Suppressor macrophage (primary cell): ENCODE measurements around the gene EZR.

Experiments used
- DNase-seq, 4 experiments: peaks; one replicate each; pipeline ENCODE4 v3.0.0-alpha.2; 2020 to 2022

The EZR gene

DNA sequence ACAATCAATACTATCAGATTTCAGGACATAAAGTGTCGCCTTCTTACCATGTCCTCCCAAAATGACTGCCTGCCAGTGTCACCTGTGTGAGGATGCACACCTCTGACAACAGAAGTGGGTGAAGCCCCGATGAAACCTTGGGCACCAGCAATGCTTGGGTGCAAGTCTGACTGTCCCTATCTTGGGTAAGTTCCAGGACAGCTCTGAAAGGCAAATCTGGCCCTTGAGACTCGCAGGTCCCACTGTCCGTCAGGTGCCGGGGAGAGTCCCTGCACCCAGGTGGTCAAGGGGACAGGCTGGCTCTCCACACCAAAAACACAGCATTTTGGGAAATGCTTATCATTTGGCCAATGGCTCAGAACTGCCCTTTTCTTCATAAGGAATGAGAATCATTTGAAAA, 43.3 kb downstream of the EZR start:
- no peak for DNase-seq

DNA sequence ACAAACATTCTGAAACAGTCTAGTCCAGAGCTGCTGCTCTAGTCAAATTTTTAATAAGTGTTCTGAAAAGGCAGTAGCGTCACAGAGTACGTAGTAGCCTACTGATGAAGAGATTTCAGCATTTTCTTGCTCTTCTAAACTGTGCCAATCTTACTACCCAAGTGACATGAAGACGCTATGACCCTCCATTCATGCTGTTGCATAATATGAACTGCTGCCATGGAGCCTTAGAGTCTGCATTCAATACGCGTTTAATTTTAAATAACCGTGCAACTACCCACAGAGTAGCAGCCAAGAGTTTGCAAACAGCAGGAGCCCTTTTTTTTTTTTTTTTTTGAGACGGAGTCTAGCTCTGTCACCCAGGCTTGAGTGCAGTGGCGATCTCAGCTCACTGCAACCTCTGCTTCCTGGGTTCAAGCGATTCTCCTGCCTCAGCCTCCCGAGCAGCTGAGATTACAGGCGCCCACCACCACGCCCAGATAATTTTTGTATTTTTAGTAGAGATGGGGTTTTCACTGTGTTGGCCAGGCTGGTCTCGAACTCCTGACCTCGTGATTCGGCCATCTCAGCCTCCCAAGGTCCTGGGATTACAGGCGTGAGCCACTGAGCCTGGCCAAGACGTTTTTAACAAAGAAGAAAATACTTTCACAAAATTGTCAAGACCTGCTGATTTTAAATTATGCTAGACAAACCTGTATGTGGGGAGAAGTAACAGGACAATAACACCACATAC, 44.3 kb downstream of the EZR start:
- no peak for DNase-seq

DNA sequence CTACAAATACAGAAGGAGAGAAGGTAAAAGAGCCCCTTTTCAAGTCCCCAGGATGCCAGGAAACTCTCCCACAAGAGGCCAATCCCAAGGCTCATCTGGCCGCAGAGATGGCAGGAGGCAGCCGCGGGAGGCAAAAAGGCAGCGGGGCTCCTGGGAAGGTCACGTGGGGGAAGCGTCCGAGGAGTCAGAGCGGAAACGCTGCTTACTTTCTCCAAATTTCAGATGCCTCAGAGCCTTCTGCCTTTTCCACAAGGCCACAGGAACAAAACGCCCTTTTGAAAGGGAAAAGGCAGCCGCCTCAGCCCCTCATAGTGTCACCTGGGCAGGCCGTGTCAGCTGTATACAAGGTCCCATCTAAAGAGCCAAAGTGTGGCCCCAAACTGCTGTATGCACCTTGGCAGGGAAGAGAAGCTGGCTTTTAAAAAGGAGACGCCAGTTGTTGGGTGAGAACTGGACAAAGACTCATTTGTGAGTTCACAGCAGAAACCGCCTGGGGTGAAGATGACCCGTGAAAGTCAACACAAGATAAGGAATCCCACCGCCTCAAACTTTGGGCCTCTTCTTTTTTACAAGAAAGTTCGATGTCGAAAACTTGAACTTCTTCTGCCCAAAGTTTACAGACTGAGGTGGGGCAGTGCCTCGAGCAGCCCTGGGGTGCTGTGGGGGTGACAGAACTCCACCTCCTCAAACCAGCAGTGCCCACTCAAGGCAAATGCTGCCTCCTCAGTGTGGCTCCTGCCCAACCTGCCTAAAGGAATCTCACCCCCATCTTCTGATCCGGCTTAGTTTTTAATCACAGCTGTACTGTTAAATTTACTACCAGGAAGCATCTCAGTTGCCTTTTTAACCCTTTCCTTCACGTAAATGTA, 45.4 kb downstream of the EZR start:
- DNase-seq: no peak

GRCh38 chr6:158772851-158773371, 46.3 kb downstream of the EZR start:
- no peak for DNase-seq

- DNase-seq: no peak
Measured at GRCh38 chr6:158772172-158772571, 47.0 kb downstream of the EZR start.

DNA sequence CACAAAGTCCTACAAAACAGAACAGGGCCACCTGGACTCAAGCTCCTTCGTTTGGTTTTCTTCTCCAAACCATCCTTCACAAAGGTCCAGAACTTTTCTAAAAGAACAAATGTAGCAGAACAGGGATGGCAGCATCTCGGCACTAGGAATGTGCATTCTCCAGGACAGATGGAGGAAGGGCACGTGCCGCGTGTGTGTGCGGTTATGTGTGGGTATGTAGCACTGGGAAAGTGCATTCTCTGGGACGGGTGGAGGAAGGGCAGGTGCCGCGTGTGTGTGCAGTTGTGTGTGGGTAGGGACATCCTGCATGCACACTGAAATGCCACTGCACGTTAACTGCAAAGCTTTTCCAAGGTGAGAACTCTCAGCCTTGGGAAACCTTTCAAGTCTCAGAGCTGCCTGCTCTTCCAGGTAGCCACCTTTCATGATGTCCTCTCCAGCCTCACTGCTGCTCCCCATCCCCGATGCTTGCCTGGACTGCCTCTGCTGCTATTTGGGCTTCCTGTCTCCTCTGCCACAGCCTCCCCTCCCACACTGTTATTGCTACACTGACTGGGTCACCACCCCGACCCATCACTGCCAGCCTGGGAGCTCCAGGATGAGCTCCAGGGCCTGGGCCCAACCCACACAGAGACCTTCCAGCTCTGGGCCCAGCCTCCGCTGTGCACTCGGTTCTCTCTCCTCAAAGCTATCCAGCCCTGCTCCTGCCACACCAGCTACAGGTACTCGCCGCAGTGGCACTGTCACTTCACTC, 47.6 kb downstream of the EZR start:
- DNase-seq: peak; percentile 14 to 58 (median 54)

DNA sequence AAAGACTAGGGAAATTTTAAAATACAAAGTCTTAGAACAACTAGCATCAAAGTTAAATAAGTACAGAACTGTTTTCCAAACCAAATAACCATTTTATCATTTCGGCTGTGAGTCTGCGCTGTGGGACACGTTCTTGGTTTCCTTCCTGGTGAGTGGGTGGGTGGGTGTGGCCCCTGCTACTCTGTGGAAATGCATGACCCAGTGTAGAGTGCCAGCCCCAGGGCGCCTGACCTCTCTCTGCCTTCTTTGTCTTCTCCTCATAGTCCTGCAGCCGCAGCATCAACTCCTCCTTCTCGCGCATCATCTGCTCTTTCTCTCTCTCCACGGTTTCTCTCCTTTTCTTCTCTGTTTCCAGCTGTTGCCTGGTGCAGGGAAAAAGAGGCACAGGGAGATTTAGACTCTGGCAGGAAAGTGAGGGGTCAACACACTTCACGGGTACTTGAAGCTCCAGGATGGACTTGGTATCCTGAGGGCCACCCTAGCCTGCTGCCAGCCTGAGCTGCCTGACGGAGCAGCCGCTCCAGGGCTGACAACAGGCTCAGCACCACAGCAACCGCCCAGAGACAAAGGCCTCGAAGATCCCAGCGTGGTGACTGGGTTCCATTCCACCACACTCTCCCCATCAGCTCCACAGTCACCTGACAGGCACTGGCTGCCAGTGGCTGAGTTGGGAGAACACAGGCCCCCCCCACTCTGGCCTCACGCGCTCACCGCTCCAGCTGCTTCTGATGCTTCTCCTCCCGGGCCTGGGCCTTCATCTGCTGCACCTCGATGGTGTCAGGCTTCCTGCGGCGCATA, 48.4 kb downstream of the EZR start:
- no peak for DNase-seq

DNA sequence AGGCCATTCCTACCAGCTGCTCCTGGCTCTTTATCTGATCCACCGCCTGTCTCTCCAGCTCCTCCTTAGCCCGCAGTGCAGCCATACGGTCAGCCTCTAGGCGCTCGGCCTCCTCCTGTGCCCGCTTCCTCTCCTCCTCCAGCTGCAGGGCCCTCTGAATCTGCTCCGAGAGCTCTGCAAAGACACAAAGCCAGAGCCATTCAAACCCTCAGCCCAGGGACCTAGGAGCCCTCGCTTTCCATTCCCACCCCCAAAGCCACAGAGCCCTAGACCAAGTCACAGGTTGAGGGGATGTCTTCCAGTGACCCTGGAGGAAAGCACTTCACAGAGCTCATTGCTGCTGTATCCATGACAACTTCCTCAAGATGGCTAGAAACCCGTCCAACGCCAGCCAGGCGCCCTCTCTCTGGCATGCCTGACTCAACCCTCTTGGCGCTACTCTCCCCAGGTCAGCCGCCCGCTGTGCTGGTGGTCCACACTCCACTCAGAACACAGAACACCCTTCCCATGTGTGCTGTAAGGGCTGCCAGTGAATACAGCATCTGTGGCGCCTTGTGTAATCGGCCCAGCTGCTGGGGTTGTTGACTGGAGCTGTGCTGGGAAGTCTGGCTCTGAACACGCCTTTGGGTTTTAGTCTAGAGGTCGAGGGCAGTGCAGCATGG, 49.3 kb downstream of the EZR start:
- DNase-seq: no peak

GRCh38 chr6:158769234-158769770, 49.9 kb downstream of the EZR start:
- DNase-seq: no peak

DNA sequence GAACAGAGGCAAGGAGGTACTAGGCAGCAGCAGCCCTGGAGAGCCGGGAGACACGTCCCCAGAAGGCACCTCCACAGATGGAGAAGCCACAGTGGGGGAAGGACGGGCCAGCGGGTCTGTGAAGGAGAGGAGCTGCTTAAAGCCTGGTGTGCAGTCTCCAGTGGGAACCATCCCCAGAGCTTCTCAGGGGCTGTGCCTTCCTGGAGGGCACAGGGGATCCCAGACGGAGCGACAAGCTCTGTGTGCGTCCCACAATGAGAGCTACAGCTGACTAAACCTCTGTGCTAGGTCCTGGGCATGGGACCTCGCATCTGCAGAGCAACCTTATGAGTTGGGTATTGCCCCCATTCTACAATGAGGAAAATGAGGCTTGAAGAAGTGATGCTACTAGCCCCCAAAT, 50.7 kb downstream of the EZR start:
- no peak for DNase-seq

DNA sequence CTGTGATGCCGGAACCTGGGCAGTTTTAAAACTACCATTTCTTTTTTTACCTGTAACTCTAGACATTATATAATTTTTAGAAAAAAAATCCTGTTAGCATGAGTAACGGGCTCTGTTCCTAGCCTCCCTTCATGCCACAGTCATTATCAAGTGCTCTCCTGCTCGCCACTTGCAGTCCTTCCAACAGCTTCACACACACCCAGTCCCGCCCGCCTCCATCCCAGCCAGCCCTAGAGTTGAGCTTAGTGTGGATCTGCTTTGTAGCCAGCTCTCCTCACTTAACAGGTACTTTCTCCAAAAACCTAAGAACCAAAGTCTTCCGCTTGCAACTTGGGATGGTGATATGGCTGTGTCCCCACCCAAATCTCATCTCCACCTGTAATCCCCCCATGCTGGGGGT, 51.5 kb downstream of the EZR start:
- no peak for DNase-seq

DNA sequence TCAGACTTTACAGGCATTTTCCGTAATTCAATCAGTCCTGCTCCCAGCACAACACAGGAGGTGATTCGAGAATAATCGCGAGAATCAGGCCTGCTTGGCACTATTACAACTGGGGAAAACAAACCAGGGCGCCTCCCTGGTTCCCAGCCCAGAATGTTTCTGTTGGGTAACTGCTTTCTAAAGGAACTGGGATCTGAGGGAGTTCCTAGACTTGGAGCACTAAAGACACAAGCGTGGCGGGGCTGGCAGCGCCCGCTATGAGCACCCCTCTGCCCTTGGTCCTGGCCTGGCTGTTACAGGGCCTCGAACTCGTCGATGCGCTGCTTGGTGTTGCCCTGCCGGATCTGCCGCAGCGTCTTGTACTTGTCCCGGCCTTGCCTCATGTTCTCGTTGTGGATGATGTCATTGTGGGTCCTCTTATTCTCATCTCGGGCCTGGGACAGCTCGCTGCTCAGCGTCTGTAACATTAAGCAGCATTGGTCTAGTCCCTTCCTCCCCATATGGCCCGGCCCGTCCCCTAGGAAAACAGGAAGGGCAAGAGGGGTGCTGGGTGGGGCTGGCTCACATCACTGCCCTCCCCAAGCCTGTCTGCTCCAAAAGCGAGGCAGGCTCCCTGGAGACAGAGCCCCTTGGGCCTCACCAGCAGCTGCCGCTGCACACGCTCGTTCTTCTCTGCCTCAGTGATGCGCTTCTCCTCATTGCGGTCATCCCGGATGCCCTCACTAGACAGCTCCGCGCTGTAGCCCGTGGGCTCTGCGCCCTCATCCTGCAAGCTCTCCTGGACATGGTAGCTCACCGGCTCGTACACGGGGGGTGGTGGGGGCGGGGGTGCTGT, 52.3 kb downstream of the EZR start:
- no peak for DNase-seq

DNA sequence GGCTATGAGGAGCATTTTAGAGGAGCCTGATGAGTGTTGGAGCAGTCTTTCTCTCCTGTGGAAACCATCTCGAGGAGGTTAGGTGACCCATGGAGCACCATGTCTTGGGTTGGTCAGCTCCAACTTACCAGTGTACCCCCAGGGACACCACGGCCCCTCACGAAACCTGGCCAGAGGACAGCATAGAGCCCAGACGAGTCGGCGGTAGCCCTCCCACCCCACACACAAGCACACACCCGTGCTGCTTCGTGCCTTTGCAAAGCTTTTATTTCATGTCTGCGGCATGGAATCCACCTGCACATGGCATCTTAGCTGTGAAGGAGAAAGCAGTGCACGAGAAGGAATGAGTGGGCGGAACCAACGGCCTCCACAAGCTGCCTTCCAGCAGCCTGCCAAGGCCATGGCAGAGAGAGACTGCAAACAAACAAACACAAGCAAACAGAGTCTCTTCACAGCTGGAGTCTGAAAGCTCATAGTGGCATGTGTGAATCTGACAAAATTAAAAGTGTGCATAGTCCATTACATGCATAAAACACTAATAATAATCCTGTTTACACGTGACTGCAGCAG, 53.6 kb downstream of the EZR start:
- DNase-seq: no peak

DNA sequence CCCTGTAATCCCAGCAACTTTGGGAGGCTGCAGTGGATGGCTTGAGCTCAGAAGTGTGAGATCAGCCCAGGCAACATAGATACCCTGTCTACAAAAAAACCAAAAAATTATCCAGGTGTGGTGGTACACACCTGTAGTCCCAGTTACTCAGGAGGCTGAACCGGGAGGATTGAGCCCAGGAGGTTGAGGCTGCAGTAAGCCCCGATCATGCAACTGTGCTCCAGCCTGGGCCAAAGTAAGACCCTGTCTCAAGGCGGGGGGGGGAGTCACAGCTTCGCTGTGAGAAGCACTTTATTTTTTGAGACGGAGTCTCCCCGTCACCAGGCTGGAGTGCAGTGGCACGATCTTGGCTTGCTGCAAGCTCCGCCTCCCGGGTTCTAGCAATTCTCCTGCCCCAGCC, 54.2 kb downstream of the EZR start:
- no peak for DNase-seq

GRCh38 chr6:158764183-158764849, 54.9 kb downstream of the EZR start:
- DNase-seq: no peak

GRCh38 chr6:158763434-158764182, 55.6 kb downstream of the EZR start:
- DNase-seq: no peak

DNA sequence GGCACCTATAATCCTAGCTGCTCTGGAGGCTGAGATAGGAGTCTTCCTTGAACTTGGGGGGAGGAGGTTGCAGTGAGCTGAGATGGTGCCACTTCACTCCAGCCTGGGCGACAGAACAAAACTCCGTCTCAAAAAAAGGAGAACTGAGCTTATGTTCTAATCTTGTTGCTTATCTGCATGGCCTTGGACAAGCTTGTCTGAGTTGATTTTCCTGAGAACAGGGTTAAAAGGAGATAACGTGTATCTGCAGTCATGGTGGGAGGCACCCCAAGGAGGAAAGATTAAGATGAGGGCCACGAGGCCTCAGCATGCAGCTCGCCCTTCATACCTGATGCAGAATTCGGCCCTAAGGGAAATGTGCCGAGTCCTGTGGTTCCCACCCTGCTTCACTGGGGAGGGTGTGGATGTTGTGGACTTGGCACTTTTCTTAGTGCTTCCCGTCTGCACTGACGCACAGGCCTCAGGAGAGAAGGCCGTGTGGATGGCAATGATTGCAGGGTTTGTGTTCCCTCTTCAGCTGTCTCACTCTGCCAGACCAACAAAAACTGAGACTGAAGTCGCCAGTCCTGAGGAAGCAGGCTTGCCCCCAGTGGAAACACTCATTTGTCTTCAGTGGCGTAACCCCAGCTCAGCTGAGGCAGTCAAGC, 56.3 kb downstream of the EZR start:
- no peak for DNase-seq

DNA sequence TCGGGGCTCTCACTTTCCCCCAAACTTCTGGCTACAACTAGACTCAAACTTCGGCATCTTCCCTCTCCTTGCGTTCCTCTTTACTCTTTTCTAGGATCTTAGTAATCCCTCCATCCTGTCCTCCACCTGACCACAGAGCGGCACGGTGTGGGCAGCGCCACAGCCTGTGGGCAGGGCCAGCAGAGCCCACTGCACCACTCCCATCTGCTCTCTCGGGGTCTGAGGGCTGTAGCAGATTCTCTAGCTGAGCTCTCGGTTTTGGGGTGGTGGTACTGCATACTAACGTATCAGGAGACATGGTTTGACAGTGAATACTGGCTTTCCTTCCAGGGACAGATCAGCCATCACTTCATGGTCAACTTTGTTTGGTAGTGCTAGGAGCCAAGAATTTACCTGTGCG, 57.4 kb downstream of the EZR start:
- no peak for DNase-seq
